Activated naive CD8-positive, alpha-beta T cell treated with anti-CD3 and anti-CD28 coated beads, Interleukin-2, amount 10 ng/mL, durations not matched to agents 7 days and 5 days (primary cell): Measurements from ENCODE around the gene VPS8. TPM values are rescaled to one million over a fixed set of nuclear protein-coding genes. Genes with fewer than 3 reads are reported as not detected.
A peak's percentile ranks its signal among the peaks of the same experiment; 100 is the strongest.

ENCODE experiments used
- ATAC-seq: fragments of 150-1000 bp; cut with Tn5 transposase; one replicate; pipeline ENCODE4 v1.10.0; 2021; ENCODE audit warnings: low read depth, moderate library complexity
- POLR2A ChIA-PET: fragments of 350-600 bp; sonication (Branson Sonifier 250); formaldehyde crosslinking; loops from one replicate; lab custom pipeline; 2021; ENCODE audit warnings: antibody characterized with exemption; lab: Charles Lee
- DNase-seq: peaks from one replicate; pipeline ENCODE4 v3.0.0; 2021
- H3K27ac Mint-ChIP-seq: one replicate; pipeline ENCODE4 v1.8.0; 2022; ENCODE audit warnings: mild to moderate bottlenecking, mixed read lengths
- H3K27me3 Mint-ChIP-seq: one replicate; pipeline ENCODE4 v1.8.0; 2022; ENCODE audit warnings: mild to moderate bottlenecking, moderate library complexity, mixed read lengths
- H3K36me3 Mint-ChIP-seq: one replicate; pipeline ENCODE4 v1.8.0; 2021; ENCODE audit warnings: mild to moderate bottlenecking, mixed read lengths
- H3K4me1 Mint-ChIP-seq: one replicate; pipeline ENCODE4 v1.8.0; 2021; ENCODE audit warnings: mixed read lengths
- H3K4me3 Mint-ChIP-seq: one replicate; pipeline ENCODE4 v1.8.0; 2022; ENCODE audit warnings: mild to moderate bottlenecking, moderate library complexity, mixed read lengths
- H3K9me3 Mint-ChIP-seq: one replicate; pipeline ENCODE4 v1.8.0; 2021; ENCODE audit warnings: mixed read lengths
- total RNA-seq, 2 experiments: library from RNA; stranded (reverse); gene quantifications; one replicate each; pipeline ENCODE4 v1.2.3, GENCODE V29; 2021

The VPS8 gene
- 10 to 100 TPM; 56.8 to 59.1 TPM for total RNA-seq

- POLR2A ChIA-PET, result interaction anchor here (0.7 to 0.8 kb wide), 4 partner anchors 9 to 652 kb away, joined by 3 read pairs; no protein-coding TSS in a partner anchor
- DNase-seq (peak; percentile 97), ATAC-seq (peak; percentile 82)
- Mint-ChIP-seq H3K4me3 (peak within 1 kb of the TSS; percentile 96), H3K27me3 (no peaks in the 10 kb centered on the region), H3K4me1 (peaks cover 47% of the 10 kb centered on the region), H3K36me3 (peaks cover 13% of the 10 kb centered on the region), H3K9me3 (no peaks in the 10 kb centered on the region), H3K27ac (peak within 1 kb of the TSS; percentile 97)
Measured at GRCh38 chr3:184811999-184812661, at the start of gene VPS8. TSS of gene VPS8 (plus strand) at chr3:184812166. CDS start at chr3:184824633, 12,467 bp downstream.

- Mint-ChIP-seq H3K27me3 (peaks cover 16% of the 10 kb centered on the region), H3K4me1 (peaks cover 8% of the 10 kb centered on the region), H3K36me3 (no peaks in the 10 kb centered on the region), H3K27ac (no peak overlapping the region), H3K4me3 (no peak overlapping the region), H3K9me3 (no peaks in the 10 kb centered on the region)
- no peak for ATAC-seq
- POLR2A ChIA-PET, result no interaction called here
- DNase-seq, result no peak
Measured at GRCh38 chr3:184764191-184764590, 47.8 kb upstream of the VPS8 start.

- H3K4me1 Mint-ChIP-seq, result peaks cover 8% of the 10 kb centered on the region
- no peak overlapping the region for H3K4me3 Mint-ChIP-seq
- no peaks in the 10 kb centered on the region for H3K9me3 Mint-ChIP-seq
- H3K27me3 Mint-ChIP-seq, result peaks cover 16% of the 10 kb centered on the region
- no peak for ATAC-seq
- DNase-seq, result no peak
- no peaks in the 10 kb centered on the region for H3K36me3 Mint-ChIP-seq
- POLR2A ChIA-PET, result no interaction called here
- no peak overlapping the region for H3K27ac Mint-ChIP-seq
Measured at GRCh38 chr3:184765047-184765729, 46.8 kb upstream of the VPS8 start.

GRCh38 chr3:184765730-184766074 is 46.3 kb upstream of the VPS8 start:
- POLR2A ChIA-PET, result no interaction called here

GRCh38 chr3:184766555-184767261 is 45.3 kb upstream of the VPS8 start:
- POLR2A ChIA-PET, result interaction anchor here (0.7 kb wide), 1 partner anchor 71 kb away, joined by 3 read pairs; no protein-coding TSS in a partner anchor
- peaks cover 8% of the 10 kb centered on the region for H3K4me1 Mint-ChIP-seq
- DNase-seq, result no peak
- no peak overlapping the region for H3K27ac Mint-ChIP-seq
- H3K27me3 Mint-ChIP-seq, result peaks cover 14% of the 10 kb centered on the region
- H3K36me3 Mint-ChIP-seq, result no peaks in the 10 kb centered on the region
- H3K9me3 Mint-ChIP-seq, result no peaks in the 10 kb centered on the region
- no peak overlapping the region for H3K4me3 Mint-ChIP-seq
- ATAC-seq, result no peak

More at GRCh38 chr3:184765730-184766074, 46.3 kb upstream of the VPS8 start:
- DNase-seq (no peak), ATAC-seq (no peak)
- no peaks in the 10 kb centered on the region for H3K36me3 Mint-ChIP-seq
- H3K9me3 Mint-ChIP-seq, result no peaks in the 10 kb centered on the region
- H3K27ac Mint-ChIP-seq, result no peak overlapping the region
- peaks cover 8% of the 10 kb centered on the region for H3K4me1 Mint-ChIP-seq
- H3K4me3 Mint-ChIP-seq, result no peak overlapping the region
- H3K27me3 Mint-ChIP-seq, result peaks cover 16% of the 10 kb centered on the region

- H3K9me3 Mint-ChIP-seq, result no peaks in the 10 kb centered on the region
- no peak overlapping the region for H3K27ac Mint-ChIP-seq
- no peak overlapping the region for H3K4me3 Mint-ChIP-seq
- peaks cover 8% of the 10 kb centered on the region for H3K4me1 Mint-ChIP-seq
- ATAC-seq (no peak), DNase-seq (no peak)
- POLR2A ChIA-PET, result interaction anchor here (0.7 kb wide), 1 partner anchor 72 kb away, joined by 3 read pairs; no protein-coding TSS in a partner anchor
- H3K27me3 Mint-ChIP-seq, result peaks cover 14% of the 10 kb centered on the region
- H3K36me3 Mint-ChIP-seq, result no peaks in the 10 kb centered on the region
Measured at GRCh38 chr3:184767377-184767776, 44.6 kb upstream of the VPS8 start.

GRCh38 chr3:184769382-184770170 is 42.4 kb upstream of the VPS8 start:
- Mint-ChIP-seq H3K4me1 (peaks cover 8% of the 10 kb centered on the region), H3K9me3 (no peaks in the 10 kb centered on the region), H3K27ac (no peak overlapping the region), H3K27me3 (peaks cover 10% of the 10 kb centered on the region), H3K4me3 (no peak overlapping the region), H3K36me3 (no peaks in the 10 kb centered on the region)
- ATAC-seq (no peak), DNase-seq (no peak)
- POLR2A ChIA-PET, result no interaction called here

- peaks cover 8% of the 10 kb centered on the region for H3K4me1 Mint-ChIP-seq
- DNase-seq, result no peak
- POLR2A ChIA-PET, result no interaction called here
- H3K4me3 Mint-ChIP-seq, result no peak overlapping the region
- H3K9me3 Mint-ChIP-seq, result no peaks in the 10 kb centered on the region
- peaks cover 9% of the 10 kb centered on the region for H3K27me3 Mint-ChIP-seq
- H3K27ac Mint-ChIP-seq, result no peak overlapping the region
- ATAC-seq, result no peak
- H3K36me3 Mint-ChIP-seq, result no peaks in the 10 kb centered on the region
Measured at GRCh38 chr3:184770541-184770940, 41.4 kb upstream of the VPS8 start.

- no peaks in the 10 kb centered on the region for H3K9me3 Mint-ChIP-seq
- POLR2A ChIA-PET, result no interaction called here
- H3K27me3 Mint-ChIP-seq, result peaks cover 6% of the 10 kb centered on the region
- ATAC-seq (no peak), DNase-seq (no peak)
- peaks cover 7% of the 10 kb centered on the region for H3K4me1 Mint-ChIP-seq
- H3K36me3 Mint-ChIP-seq, result no peaks in the 10 kb centered on the region
- H3K27ac Mint-ChIP-seq, result no peak overlapping the region
- H3K4me3 Mint-ChIP-seq, result no peak overlapping the region
Measured at GRCh38 chr3:184771301-184772127, 40.5 kb upstream of the VPS8 start.

GRCh38 chr3:184772667-184773272 is 39.2 kb upstream of the VPS8 start:
- ATAC-seq, result no peak

GRCh38 chr3:184773283-184774186 is 38.4 kb upstream of the VPS8 start:
- POLR2A ChIA-PET, result no interaction called here
- DNase-seq, result no peak
- no peak for ATAC-seq
- H3K36me3 Mint-ChIP-seq, result no peaks in the 10 kb centered on the region
- peaks cover 14% of the 10 kb centered on the region for H3K27me3 Mint-ChIP-seq
- H3K4me3 Mint-ChIP-seq, result no peak overlapping the region
- peaks cover 1% of the 10 kb centered on the region for H3K4me1 Mint-ChIP-seq
- H3K27ac Mint-ChIP-seq, result no peak overlapping the region
- no peaks in the 10 kb centered on the region for H3K9me3 Mint-ChIP-seq

More at GRCh38 chr3:184772667-184773272, 39.2 kb upstream of the VPS8 start:
- no peak overlapping the region for H3K27ac Mint-ChIP-seq
- H3K27me3 Mint-ChIP-seq, result peaks cover 9% of the 10 kb centered on the region
- no peaks in the 10 kb centered on the region for H3K36me3 Mint-ChIP-seq
- H3K9me3 Mint-ChIP-seq, result no peaks in the 10 kb centered on the region
- POLR2A ChIA-PET, result no interaction called here
- H3K4me1 Mint-ChIP-seq, result peaks cover 1% of the 10 kb centered on the region
- no peak overlapping the region for H3K4me3 Mint-ChIP-seq
- DNase-seq, result no peak
